H9 (cell line): ENCODE results near the gene DCAF5. TPM values are rescaled to one million over a fixed set of nuclear protein-coding genes. Genes with fewer than 3 reads are reported as not detected.

ENCODE experiments used
- DNase-seq: peaks from one replicate; pipeline ENCODE4 v3.0.0-alpha.2; 2017
- H2AFZ ChIP-seq: one replicate; pipeline ENCODE4 v1.6.1; 2013; ENCODE audit warnings: mild to moderate bottlenecking, low read length, control low read depth, moderate library complexity
- H2AK5ac ChIP-seq: 2 replicates; pipeline ENCODE4 v1.6.1; 2013; ENCODE audit warnings: low read length, control low read depth, mixed read lengths; ENCODE audit not compliant: insufficient read length
- H2BK120ac ChIP-seq: one replicate; pipeline ENCODE4 v1.6.1; 2013; ENCODE audit warnings: low read depth, mild to moderate bottlenecking, low read length, control low read depth, inconsistent platforms; ENCODE audit not compliant: poor library complexity, severe bottlenecking
- H2BK12ac ChIP-seq: 2 replicates; pipeline ENCODE4 v1.6.1; 2013; ENCODE audit warnings: low read length, control low read depth, mixed read lengths, low read depth; ENCODE audit not compliant: insufficient read length
- H2BK15ac ChIP-seq: 2 replicates; pipeline ENCODE4 v1.6.1; 2013; ENCODE audit warnings: low read depth, low read length, control low read depth
- H2BK20ac ChIP-seq: one replicate; pipeline ENCODE4 v1.6.1; 2013; ENCODE audit warnings: low read depth, mild to moderate bottlenecking, low read length, control low read depth, inconsistent platforms; ENCODE audit not compliant: poor library complexity, severe bottlenecking
- H2BK5ac ChIP-seq: 2 replicates; pipeline ENCODE4 v1.6.1; 2013; ENCODE audit warnings: low read length, control low read depth, mixed read lengths; ENCODE audit not compliant: insufficient read length
- H3K14ac ChIP-seq: 2 replicates; pipeline ENCODE4 v1.6.1; 2013; ENCODE audit warnings: low read length, control low read depth; ENCODE audit not compliant: insufficient read depth
- H3K18ac ChIP-seq: 2 replicates; pipeline ENCODE4 v1.6.1; 2013; ENCODE audit warnings: low read depth, mild to moderate bottlenecking, mixed read lengths, low read length, control low read depth; ENCODE audit not compliant: insufficient read length
- H3K23ac ChIP-seq: 2 replicates; pipeline ENCODE4 v1.6.1; 2013; ENCODE audit warnings: low read length, control low read depth, mixed read lengths, low read depth; ENCODE audit not compliant: insufficient read length
- H3K23me2 ChIP-seq: 2 replicates; pipeline ENCODE4 v1.6.1; 2013; ENCODE audit warnings: low read depth, mild to moderate bottlenecking, mixed read lengths, low read length, control low read depth; ENCODE audit not compliant: insufficient read length, poor library complexity, severe bottlenecking
- H3K27ac ChIP-seq: 2 replicates; pipeline ENCODE4 v1.5.1; 2013; ENCODE audit warnings: low read length, control low read depth, mixed read lengths, low read depth; ENCODE audit not compliant: insufficient read length
- H3K27me3 ChIP-seq: 2 replicates; pipeline ENCODE4 v1.6.1; 2013; ENCODE audit warnings: low read length, control low read depth, inconsistent platforms; ENCODE audit not compliant: insufficient read depth
- H3K4ac ChIP-seq: 2 replicates; pipeline ENCODE4 v1.6.1; 2013; ENCODE audit warnings: low read depth, mild to moderate bottlenecking, control low read depth, inconsistent platforms, low read length, moderate library complexity
- H3K4me1 ChIP-seq: 2 replicates; pipeline ENCODE4 v1.6.1; 2013; ENCODE audit warnings: low read length, control low read depth, inconsistent platforms; ENCODE audit not compliant: insufficient read depth
- H3K4me2 ChIP-seq: 2 replicates; pipeline ENCODE4 v1.6.1; 2013; ENCODE audit warnings: low read length, control low read depth, mixed read lengths; ENCODE audit not compliant: insufficient read length, insufficient read depth
- H3K56ac ChIP-seq: 2 replicates; pipeline ENCODE4 v1.6.1; 2013; ENCODE audit warnings: low read depth, mild to moderate bottlenecking, mixed read lengths, low read length, control low read depth; ENCODE audit not compliant: insufficient read length
- H3K79me1 ChIP-seq: 2 replicates; pipeline ENCODE4 v1.6.1; 2013; ENCODE audit warnings: low read depth, mild to moderate bottlenecking, moderate library complexity, low read length, control low read depth, inconsistent platforms; ENCODE audit not compliant: insufficient read depth, poor library complexity, severe bottlenecking
- H3K79me2 ChIP-seq: 2 replicates; pipeline ENCODE4 v1.6.1; 2013; ENCODE audit warnings: low read length, control low read depth, inconsistent platforms; ENCODE audit not compliant: insufficient read depth
- H3K9ac ChIP-seq: 2 replicates; pipeline ENCODE4 v1.6.1; 2013; ENCODE audit warnings: low read length, control low read depth, mixed read lengths; ENCODE audit not compliant: insufficient read length; ENCODE audit errors: extremely low read depth
- H3K9me3 ChIP-seq: one replicate; pipeline ENCODE4 v1.6.1; 2013; ENCODE audit warnings: low read depth, low read length, inconsistent platforms; ENCODE audit not compliant: control insufficient read depth
- H3T11ph ChIP-seq: one replicate; pipeline ENCODE4 v1.6.1; 2013; ENCODE audit warnings: mild to moderate bottlenecking, low read length, control low read depth, inconsistent platforms
- H4K20me1 ChIP-seq: one replicate; pipeline ENCODE4 v1.6.1; 2013; ENCODE audit not compliant: control insufficient read depth, insufficient read length, insufficient read depth
- H4K5ac ChIP-seq: 2 replicates; pipeline ENCODE4 v1.6.1; 2013; ENCODE audit warnings: low read depth, mild to moderate bottlenecking, mixed read lengths, low read length, control low read depth; ENCODE audit not compliant: insufficient read length
- H4K8ac ChIP-seq: replicated peaks from 2 replicates; pipeline ENCODE4 v1.6.1; 2013; ENCODE audit warnings: low read length, control low read depth, mixed read lengths, low read depth; ENCODE audit not compliant: insufficient read length
- H4K91ac ChIP-seq: 2 replicates; pipeline ENCODE4 v1.6.1; 2013; ENCODE audit warnings: low read depth, mild to moderate bottlenecking, moderate library complexity, mixed read lengths, low read length, control low read depth; ENCODE audit not compliant: insufficient read length
- H3K27ac Mint-ChIP-seq, 3 experiments: 2 replicates in 2 of 3; 3 replicates in 1 of 3; pipeline ENCODE4 v1.8.0; 2020 to 2021; ENCODE audit warnings: mixed read lengths in 3 of 3, mild to moderate bottlenecking in 1 of 3, moderate library complexity in 1 of 3
- H3K27me3 Mint-ChIP-seq: 2 replicates; pipeline ENCODE4 v1.8.0; 2021; ENCODE audit warnings: low read depth, mild to moderate bottlenecking, moderate library complexity, mixed read lengths
- H3K36me3 Mint-ChIP-seq, 3 experiments: 2 replicates in 2 of 3; 3 replicates in 1 of 3; pipeline ENCODE4 v1.8.0; 2020 to 2021; ENCODE audit warnings: low read depth in 3 of 3, mixed read lengths in 3 of 3; ENCODE audit not compliant: insufficient read depth in 1 of 3
- H3K4me1 Mint-ChIP-seq, 2 experiments: 2 replicates each; pipeline ENCODE4 v1.8.0; 2020; ENCODE audit warnings: mixed read lengths in 2 of 2
- H3K4me3 Mint-ChIP-seq, 2 experiments: 2 replicates in 1 of 2; 3 replicates in 1 of 2; pipeline ENCODE4 v1.8.0; 2020 to 2021; ENCODE audit warnings: mild to moderate bottlenecking in 2 of 2, mixed read lengths in 2 of 2, moderate library complexity in 1 of 2
- H3K9me3 Mint-ChIP-seq, 2 experiments: 2 replicates in 1 of 2; 3 replicates in 1 of 2; pipeline ENCODE4 v1.8.0; 2020; ENCODE audit warnings: mild to moderate bottlenecking in 2 of 2, mixed read lengths in 2 of 2, moderate library complexity in 1 of 2
- WGBS: extraction: QIAGEN DNeasy Blood & Tissue Kit; methylation state at CpG from one replicate; pipeline ENCODE4 v1.1.7; 2013; ENCODE audit warnings: missing lambda C conversion rate, low lambda C conversion rate, mixed read lengths; ENCODE audit not compliant: insufficient read length; ENCODE audit errors: extremely low coverage; 5-methylcytosine and 5-hydroxymethylcytosine counted together
- total RNA-seq: library from RNA; stranded (reverse); gene quantifications from 2 replicates; pipeline ENCODE4 v1.2.1, GENCODE V29; 2021
- TF ChIP-seq, protein P1 (sequence below): fragments of 200-600 bp; sonication (generic); conservative IDR thresholded peaks from 3 replicates; pipeline ENCODE4 v1.8.0; 2021; ENCODE audit warnings: antibody characterized with exemption, mild to moderate bottlenecking

Gene DCAF5
- total RNA-seq, 1 experiment from 2014 or later = 31.4 TPM

- Histone ChIP-seq H3K4me2 (no peak overlapping the region), H3K4ac (no peak overlapping the region), H2BK12ac (no peak overlapping the region), H4K8ac (no peak overlapping the region), H3K56ac (no peak overlapping the region), H2AFZ (no peak overlapping the region), H2BK20ac (no peak overlapping the region), H3K18ac (no peak overlapping the region), H3K9ac (no peak overlapping the region), H3K79me2 (no peaks in the 10 kb centered on the region), H3K27me3 (no peaks in the 10 kb centered on the region), H3K27ac (no peak overlapping the region), H3K23ac (no peak overlapping the region), H2BK120ac (no peak overlapping the region), H4K20me1 (no peaks in the 10 kb centered on the region), H3K23me2 (no peaks in the 10 kb centered on the region), H2BK5ac (no peak overlapping the region), H3K4me1 (peaks cover 8% of the 10 kb centered on the region; the same call in 1 of the 2 replicates), H3K79me1 (no peaks in the 10 kb centered on the region), H4K5ac (no peak overlapping the region), H3T11ph (no peak overlapping the region), H3K14ac (no peak overlapping the region), H4K91ac (no peak overlapping the region), H2BK15ac (no peak overlapping the region), H2AK5ac (peak overlapping the region; percentile 88), H3K9me3 (no peaks in the 10 kb centered on the region)
- Mint-ChIP-seq H3K4me1 (peaks cover 25 to 34% of the 10 kb centered on the region in 2 experiments), H3K36me3 (no peaks in the 10 kb centered on the region), H3K27ac (peak overlapping the region in 2 of 3 experiments; percentile 21 to 44; a peak in 2 of 7 replicates), H3K4me3 (no peak overlapping the region; a peak in 1 of 5 replicates), H3K9me3 (no peaks in the 10 kb centered on the region), H3K27me3 (no peaks in the 10 kb centered on the region)
- no CpG with 5 or more reads among the region's 6 CpGs for WGBS
- no peak for DNase-seq
- TF ChIP-seq, protein P1, sequence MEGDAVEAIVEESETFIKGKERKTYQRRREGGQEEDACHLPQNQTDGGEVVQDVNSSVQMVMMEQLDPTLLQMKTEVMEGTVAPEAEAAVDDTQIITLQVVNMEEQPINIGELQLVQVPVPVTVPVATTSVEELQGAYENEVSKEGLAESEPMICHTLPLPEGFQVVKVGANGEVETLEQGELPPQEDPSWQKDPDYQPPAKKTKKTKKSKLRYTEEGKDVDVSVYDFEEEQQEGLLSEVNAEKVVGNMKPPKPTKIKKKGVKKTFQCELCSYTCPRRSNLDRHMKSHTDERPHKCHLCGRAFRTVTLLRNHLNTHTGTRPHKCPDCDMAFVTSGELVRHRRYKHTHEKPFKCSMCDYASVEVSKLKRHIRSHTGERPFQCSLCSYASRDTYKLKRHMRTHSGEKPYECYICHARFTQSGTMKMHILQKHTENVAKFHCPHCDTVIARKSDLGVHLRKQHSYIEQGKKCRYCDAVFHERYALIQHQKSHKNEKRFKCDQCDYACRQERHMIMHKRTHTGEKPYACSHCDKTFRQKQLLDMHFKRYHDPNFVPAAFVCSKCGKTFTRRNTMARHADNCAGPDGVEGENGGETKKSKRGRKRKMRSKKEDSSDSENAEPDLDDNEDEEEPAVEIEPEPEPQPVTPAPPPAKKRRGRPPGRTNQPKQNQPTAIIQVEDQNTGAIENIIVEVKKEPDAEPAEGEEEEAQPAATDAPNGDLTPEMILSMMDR = no peak
Measured at GRCh38 chr14:69014829-69015259, 138.1 kb downstream of the DCAF5 start.
